ENCODE data around the gene ATCAY.

- TF ChIP-seq, protein P1, sequence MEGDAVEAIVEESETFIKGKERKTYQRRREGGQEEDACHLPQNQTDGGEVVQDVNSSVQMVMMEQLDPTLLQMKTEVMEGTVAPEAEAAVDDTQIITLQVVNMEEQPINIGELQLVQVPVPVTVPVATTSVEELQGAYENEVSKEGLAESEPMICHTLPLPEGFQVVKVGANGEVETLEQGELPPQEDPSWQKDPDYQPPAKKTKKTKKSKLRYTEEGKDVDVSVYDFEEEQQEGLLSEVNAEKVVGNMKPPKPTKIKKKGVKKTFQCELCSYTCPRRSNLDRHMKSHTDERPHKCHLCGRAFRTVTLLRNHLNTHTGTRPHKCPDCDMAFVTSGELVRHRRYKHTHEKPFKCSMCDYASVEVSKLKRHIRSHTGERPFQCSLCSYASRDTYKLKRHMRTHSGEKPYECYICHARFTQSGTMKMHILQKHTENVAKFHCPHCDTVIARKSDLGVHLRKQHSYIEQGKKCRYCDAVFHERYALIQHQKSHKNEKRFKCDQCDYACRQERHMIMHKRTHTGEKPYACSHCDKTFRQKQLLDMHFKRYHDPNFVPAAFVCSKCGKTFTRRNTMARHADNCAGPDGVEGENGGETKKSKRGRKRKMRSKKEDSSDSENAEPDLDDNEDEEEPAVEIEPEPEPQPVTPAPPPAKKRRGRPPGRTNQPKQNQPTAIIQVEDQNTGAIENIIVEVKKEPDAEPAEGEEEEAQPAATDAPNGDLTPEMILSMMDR (IDR thresholded peaks at IDR 0.05) = no peak
- no peak for TF ChIP-seq POLR2A (IDR thresholded peaks at IDR 0.05)
Observed at GRCh38 chr19:3860499-3860898, 20.0 kb upstream of the ATCAY start.
